HepG2 (cell line): ENCODE measurements around the gene DUS1L. TPM values are rescaled to one million over a fixed set of nuclear protein-coding genes. Genes with fewer than 3 reads are reported as not detected.

Experiments
- ATRX ChIP-seq: sonication (generic); formaldehyde crosslinking; IDR thresholded peaks from 2 replicates; pipeline ENCODE4 v1.4.0; 2020; ENCODE audit warnings: missing genetic modification reagents, borderline replicate concordance
- CEBPB ChIP-seq: IDR thresholded peaks from 2 replicates; pipeline ENCODE4 v1.6.1; 2011; ENCODE audit warnings: low read depth, low read length, improper control_type of control experiment, borderline replicate concordance
- CHCHD3 ChIP-seq: sonication (generic); formaldehyde crosslinking; IDR thresholded peaks from 2 replicates; pipeline ENCODE4 v1.8.0; 2022; ENCODE audit warnings: mild to moderate bottlenecking, missing genetic modification reagents, moderate library complexity
- E2F2 ChIP-seq: sonication (generic); formaldehyde crosslinking; IDR thresholded peaks from 2 replicates; pipeline ENCODE4 v1.4.0; 2020; ENCODE audit warnings: missing genetic modification reagents, borderline replicate concordance
- ETV5 ChIP-seq: IDR thresholded peaks from 2 replicates; pipeline ENCODE4 v1.6.1; 2018; ENCODE audit warnings: missing biosample characterization, missing genetic modification reagents, inconsistent platforms, borderline replicate concordance
- HMG20A ChIP-seq: IDR thresholded peaks from 2 replicates; pipeline ENCODE4 v1.6.1; 2016; ENCODE audit warnings: borderline replicate concordance
- HNRNPK ChIP-seq: fragments of 200-400 bp; formaldehyde crosslinking; IDR thresholded peaks from 2 replicates; pipeline ENCODE4 v1.6.1; 2018; ENCODE audit warnings: low read length, low read depth, moderate library complexity, mild to moderate bottlenecking; ENCODE audit not compliant: poor library complexity, severe bottlenecking
- POLR2G ChIP-seq: fragments of 200-400 bp; formaldehyde crosslinking; IDR thresholded peaks from 2 replicates; pipeline ENCODE4 v1.6.1; 2018; ENCODE audit warnings: mild to moderate bottlenecking, low read depth, low read length, moderate library complexity
- SALL2 ChIP-seq: sonication (generic); formaldehyde crosslinking; IDR thresholded peaks from 2 replicates; pipeline ENCODE4 v1.8.1; 2023; ENCODE audit warnings: mild to moderate bottlenecking, missing genetic modification reagents, inconsistent platforms
- TFE3 ChIP-seq: IDR thresholded peaks from 2 replicates; pipeline ENCODE4 v1.6.1; 2016
- XRCC5 ChIP-seq: fragments of 200-400 bp; formaldehyde crosslinking; optimal IDR thresholded peaks from 2 replicates; pipeline ENCODE3; 2017; ENCODE audit warnings: mild to moderate bottlenecking, low read length
- ZKSCAN1 ChIP-seq: fragments of 150-350 bp; IDR thresholded peaks from 2 replicates; pipeline ENCODE4 v1.6.1; 2014; ENCODE audit warnings: low read length
- ZNF180 ChIP-seq: sonication (generic); formaldehyde crosslinking; IDR thresholded peaks from 2 replicates; pipeline ENCODE4 v1.4.0; 2020; ENCODE audit warnings: low read depth, missing genetic modification reagents, borderline replicate concordance
- ZNF20 ChIP-seq: sonication (generic); formaldehyde crosslinking; IDR thresholded peaks from 2 replicates; pipeline ENCODE4 v1.4.0; 2020; ENCODE audit warnings: mild to moderate bottlenecking, moderate library complexity, missing genetic modification reagents
- ZNF275 ChIP-seq: sonication (generic); formaldehyde crosslinking; IDR thresholded peaks from 2 replicates; pipeline ENCODE4 v1.8.0; 2022; ENCODE audit warnings: missing genetic modification reagents, mild to moderate bottlenecking, inconsistent platforms, borderline replicate concordance
- ZNF318 ChIP-seq: sonication (generic); formaldehyde crosslinking; IDR thresholded peaks from 2 replicates; pipeline ENCODE4 v1.4.0; 2020; ENCODE audit warnings: mild to moderate bottlenecking, missing genetic modification reagents
- polyA plus RNA-seq, 8 experiments: library from polyadenylated mRNA; depleted of rRNA in 3 of 8; stranded (reverse) in 7 of 8; unstranded in 1 of 8; fragments of >200 nt; fragmentation: Illumina TruSeq in 4 of 8; extraction: Trizol in 4 of 8; gene quantifications; 2 replicates each; pipeline versions ENCODE4 v1.2.1 to v1.2.3, GENCODE V29; 2011 to 2016; ENCODE audit warnings: low read depth in 4 of 8, missing spikeins in 1 of 8, mixed read lengths in 1 of 8; ENCODE audit not compliant: insufficient read depth in 1 of 8
- total RNA-seq, 5 experiments: library from RNA; depleted of rRNA; stranded (reverse); fragments of >200 nt; fragmentation: Illumina TruSeq; extraction: Trizol; gene quantifications; 2 replicates each; pipeline ENCODE4 v1.2.3, GENCODE V29; 2016; ENCODE audit warnings: low read depth in 1 of 5

The DUS1L gene
- total and polyA plus RNA-seq, 2 of the 13 experiments (the other 11 are each of a cell fraction or from before 2014, with no cell fraction given) = 81.0 to 109 TPM

- TF ChIP-seq HMG20A (CRISPR knock-in tag) = no peak
- TF ChIP-seq E2F2 (CRISPR knock-in tag) = no peak
- no peak for TF ChIP-seq ETV5 (CRISPR knock-in tag)
- no peak for TF ChIP-seq XRCC5
- 0 out of 2 replicates have a peak, but pooled peaks have one; percentile 38 for TF ChIP-seq CHCHD3 (CRISPR knock-in tag)
- no peak for TF ChIP-seq ATRX (CRISPR knock-in tag)
- peak; percentile 75 for TF ChIP-seq ZKSCAN1
- no peak; the same call in 1 of the 2 replicates for TF ChIP-seq POLR2G
- no peak for TF ChIP-seq ZNF318 (CRISPR knock-in tag)
- TF ChIP-seq HNRNPK = no peak
- no peak for TF ChIP-seq CEBPB
- no peak for TF ChIP-seq TFE3 (CRISPR knock-in tag)
- no peak for TF ChIP-seq ZNF180 (CRISPR knock-in tag)
- no peak for TF ChIP-seq ZNF275 (CRISPR knock-in tag)
- TF ChIP-seq SALL2 (CRISPR knock-in tag) = peak; percentile 43; the same call in 1 of the 2 replicates
- no peak for TF ChIP-seq ZNF20
These were observed 30.4 kb upstream of the DUS1L start (continued) for GRCh38 chr17:82095777-82096708.
